ENCODE measurements around the gene NPEPL1. TPM values are rescaled to one million over a fixed set of nuclear protein-coding genes. Genes with fewer than 3 reads are reported as not detected.

NPEPL1 gene
- total RNA-seq, 1 experiment from 2014 or later: 23.4 TPM

DNA sequence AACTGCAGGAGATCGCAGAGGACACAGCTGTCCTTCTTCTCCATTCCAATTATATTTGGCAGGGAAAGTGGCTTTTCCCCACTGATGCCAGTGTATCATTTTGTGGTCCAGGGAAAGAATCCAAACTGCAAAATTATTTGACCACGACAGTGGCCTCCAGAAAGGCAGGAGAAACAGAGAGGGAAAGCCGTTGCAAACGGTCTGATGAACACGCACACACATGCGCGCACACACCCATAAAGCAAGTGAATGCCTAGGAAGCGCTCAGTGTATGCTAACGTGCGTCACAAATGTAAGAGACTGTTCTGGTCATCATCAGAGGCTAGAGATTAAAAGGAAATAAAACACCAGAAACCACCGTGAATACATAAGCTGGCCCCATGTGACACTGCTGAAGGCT is 54.0 kb downstream of the NPEPL1 start:
- no TSS peak for BruUV-seq (replicated peaks)
- H3K27me3 Mint-ChIP-seq (ENCODE audit: insufficient read depth, unreplicated experiment): peaks cover 99% of the 10 kb centered on the region
- no peak for DNase-seq (ENCODE audit: unreplicated experiment)
- POLR2A ChIA-PET: no interaction called here
- CTCF ChIA-PET: interaction anchor here (0.6 kb wide), 1 partner anchor 13 kb away, joined by 3 read pairs; no protein-coding TSS in a partner anchor
- H3K36me3 Mint-ChIP-seq (ENCODE audit: insufficient read depth, unreplicated experiment): no peaks in the 10 kb centered on the region
- intact Hi-C loops (cut with micrococcal nuclease): no loop called here
- TF ChIP-seq, protein P1, sequence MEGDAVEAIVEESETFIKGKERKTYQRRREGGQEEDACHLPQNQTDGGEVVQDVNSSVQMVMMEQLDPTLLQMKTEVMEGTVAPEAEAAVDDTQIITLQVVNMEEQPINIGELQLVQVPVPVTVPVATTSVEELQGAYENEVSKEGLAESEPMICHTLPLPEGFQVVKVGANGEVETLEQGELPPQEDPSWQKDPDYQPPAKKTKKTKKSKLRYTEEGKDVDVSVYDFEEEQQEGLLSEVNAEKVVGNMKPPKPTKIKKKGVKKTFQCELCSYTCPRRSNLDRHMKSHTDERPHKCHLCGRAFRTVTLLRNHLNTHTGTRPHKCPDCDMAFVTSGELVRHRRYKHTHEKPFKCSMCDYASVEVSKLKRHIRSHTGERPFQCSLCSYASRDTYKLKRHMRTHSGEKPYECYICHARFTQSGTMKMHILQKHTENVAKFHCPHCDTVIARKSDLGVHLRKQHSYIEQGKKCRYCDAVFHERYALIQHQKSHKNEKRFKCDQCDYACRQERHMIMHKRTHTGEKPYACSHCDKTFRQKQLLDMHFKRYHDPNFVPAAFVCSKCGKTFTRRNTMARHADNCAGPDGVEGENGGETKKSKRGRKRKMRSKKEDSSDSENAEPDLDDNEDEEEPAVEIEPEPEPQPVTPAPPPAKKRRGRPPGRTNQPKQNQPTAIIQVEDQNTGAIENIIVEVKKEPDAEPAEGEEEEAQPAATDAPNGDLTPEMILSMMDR (IDR thresholded peaks at IDR 0.05; ENCODE audit: unreplicated experiment): no peak
- no peak overlapping the region for H3K4me3 Mint-ChIP-seq (ENCODE audit: unreplicated experiment)
- H3K4me1 Mint-ChIP-seq (ENCODE audit: insufficient read depth, unreplicated experiment): no peaks in the 10 kb centered on the region
- no peak overlapping the region for H3K27ac Mint-ChIP-seq (ENCODE audit: low read depth, unreplicated experiment)
- peaks cover 8% of the 10 kb centered on the region for H3K9me3 Mint-ChIP-seq (ENCODE audit: unreplicated experiment)

DNA sequence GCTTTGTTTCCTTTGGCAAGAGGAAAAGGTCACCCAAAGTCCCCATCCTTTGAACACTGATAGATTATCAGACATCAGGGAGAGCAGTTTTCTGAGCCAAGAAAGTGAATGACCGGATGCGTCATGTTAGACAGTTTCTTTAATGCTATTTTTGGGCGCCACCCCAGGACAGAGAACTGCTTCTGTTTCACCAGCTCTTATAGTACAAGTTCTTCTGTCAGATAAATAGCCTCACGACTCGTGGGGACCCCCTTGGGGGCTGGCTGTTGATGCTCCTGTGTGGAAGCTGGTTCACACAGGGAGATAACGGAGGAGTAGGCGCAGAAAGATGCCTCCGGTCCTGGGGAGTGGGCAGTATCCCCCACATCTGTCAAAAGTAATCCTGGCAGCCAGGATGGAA is 54.6 kb downstream of the NPEPL1 start:
- no peak for DNase-seq (ENCODE audit: unreplicated experiment)
- Mint-ChIP-seq H3K27me3 (ENCODE audit: insufficient read depth, unreplicated experiment) (peaks cover 99% of the 10 kb centered on the region), H3K4me1 (ENCODE audit: insufficient read depth, unreplicated experiment) (no peaks in the 10 kb centered on the region), H3K36me3 (ENCODE audit: insufficient read depth, unreplicated experiment) (no peaks in the 10 kb centered on the region), H3K4me3 (ENCODE audit: unreplicated experiment) (no peak overlapping the region), H3K9me3 (ENCODE audit: unreplicated experiment) (peaks cover 8% of the 10 kb centered on the region), H3K27ac (ENCODE audit: low read depth, unreplicated experiment) (no peak overlapping the region)
- intact Hi-C loops (cut with micrococcal nuclease): no loop called here
- POLR2A ChIA-PET: interaction anchor here (0.6 kb wide), 1 partner anchor 1209 kb away, joined by 3 read pairs; no protein-coding TSS in a partner anchor
- BruUV-seq (replicated peaks): no TSS peak
- TF ChIP-seq, protein P1 (IDR thresholded peaks at IDR 0.05; ENCODE audit: unreplicated experiment): no peak
- CTCF ChIA-PET: interaction anchor here (0.6 kb wide), 1 partner anchor 13 kb away, joined by 3 read pairs; no protein-coding TSS in a partner anchor

DNA sequence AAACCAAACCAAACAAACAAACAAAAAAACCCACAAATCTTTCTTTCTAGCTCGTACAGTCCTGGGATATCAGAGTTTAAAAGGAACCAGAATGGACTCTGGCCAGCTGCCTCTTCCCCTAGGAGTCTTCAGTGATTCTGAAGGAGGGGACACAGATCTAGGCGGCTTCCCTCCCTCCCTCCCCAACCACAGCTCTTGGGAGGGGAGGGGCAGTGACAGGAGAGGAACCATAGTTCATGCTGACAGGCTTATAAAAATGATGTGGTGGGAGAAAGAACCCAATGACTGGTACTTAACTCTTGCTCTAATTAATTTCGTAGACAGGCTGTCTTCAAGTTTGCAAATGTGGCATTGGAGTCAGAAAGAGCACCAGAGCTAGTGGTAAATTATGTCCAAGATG is 56.0 kb downstream of the NPEPL1 start:
- no TSS peak for BruUV-seq (replicated peaks)
- Mint-ChIP-seq H3K4me3 (ENCODE audit: unreplicated experiment) (no peak overlapping the region), H3K27ac (ENCODE audit: low read depth, unreplicated experiment) (no peak overlapping the region), H3K36me3 (ENCODE audit: insufficient read depth, unreplicated experiment) (no peaks in the 10 kb centered on the region), H3K4me1 (ENCODE audit: insufficient read depth, unreplicated experiment) (no peaks in the 10 kb centered on the region), H3K27me3 (ENCODE audit: insufficient read depth, unreplicated experiment) (peaks cover 95% of the 10 kb centered on the region), H3K9me3 (ENCODE audit: unreplicated experiment) (peaks cover 8% of the 10 kb centered on the region)
- no peak for DNase-seq (ENCODE audit: unreplicated experiment)
- TF ChIP-seq, protein P1 (IDR thresholded peaks at IDR 0.05; ENCODE audit: unreplicated experiment): no peak
- intact Hi-C loops (cut with micrococcal nuclease): no loop called here
- ChIA-PET CTCF (interaction anchor here (0.6 to 1.5 kb wide), 3 partner anchors 12 to 511 kb away, joined by 3 to 5 read pairs (median 4); no protein-coding TSS in a partner anchor), POLR2A (no interaction called here)

DNA sequence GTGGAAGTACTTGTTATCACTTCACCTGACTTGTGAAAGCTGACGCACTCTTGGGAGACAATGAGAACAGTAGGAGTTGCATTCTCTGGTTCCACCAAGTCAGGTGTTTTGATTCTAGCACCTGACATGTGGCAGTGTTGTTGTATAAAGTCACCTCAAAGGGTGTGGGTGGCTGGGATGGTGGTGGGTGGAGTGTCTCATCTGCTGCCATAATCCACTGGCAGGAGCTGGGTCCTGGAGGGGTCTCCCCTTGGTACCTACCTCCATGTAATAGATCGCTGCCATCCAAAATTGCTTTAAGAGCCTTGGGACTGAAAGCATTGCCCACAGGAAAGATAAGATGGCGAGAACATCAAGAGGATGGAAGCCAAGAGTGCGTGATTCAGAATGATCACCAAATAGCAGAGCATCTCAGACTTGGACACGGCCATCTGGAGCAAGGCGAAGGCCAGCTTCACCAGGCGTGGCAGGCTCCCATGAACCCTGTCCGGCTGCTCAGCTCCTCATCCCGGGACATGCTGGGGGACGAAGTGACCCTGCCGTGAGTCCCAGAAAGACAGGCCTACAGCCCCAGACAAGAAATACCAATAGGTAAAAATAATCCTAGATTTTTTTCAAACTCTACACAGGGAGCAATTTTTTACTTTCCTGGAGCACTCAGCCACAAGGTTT is 56.6 kb downstream of the NPEPL1 start:
- no peaks in the 10 kb centered on the region for H3K36me3 Mint-ChIP-seq (ENCODE audit: insufficient read depth, unreplicated experiment)
- intact Hi-C loops (cut with micrococcal nuclease): no loop called here
- no peak overlapping the region for H3K4me3 Mint-ChIP-seq (ENCODE audit: unreplicated experiment)
- ChIA-PET POLR2A (no interaction called here), CTCF (interaction anchor here (0.5 to 1.5 kb wide), 4 partner anchors 11 to 512 kb away, joined by 3 to 5 read pairs (median 4); no protein-coding TSS in a partner anchor)
- no peak overlapping the region for H3K27ac Mint-ChIP-seq (ENCODE audit: low read depth, unreplicated experiment)
- H3K27me3 Mint-ChIP-seq (ENCODE audit: insufficient read depth, unreplicated experiment): peaks cover 95% of the 10 kb centered on the region
- no TSS peak for BruUV-seq (replicated peaks)
- DNase-seq (ENCODE audit: unreplicated experiment): no peak
- no peaks in the 10 kb centered on the region for H3K4me1 Mint-ChIP-seq (ENCODE audit: insufficient read depth, unreplicated experiment)
- peaks cover 6% of the 10 kb centered on the region for H3K9me3 Mint-ChIP-seq (ENCODE audit: unreplicated experiment)
- TF ChIP-seq, protein P1 (IDR thresholded peaks at IDR 0.05; ENCODE audit: unreplicated experiment): no peak

All from MCF 10A (cell line).